Neutrophil (primary cell): ENCODE results near the gene MEN1.

Experiments used
- H3K27ac ChIP-seq: fragments of 200-600 bp; sonication (generic); 2 replicates; pipeline ENCODE4 v1.5.1; 2016; ENCODE audit warnings: mild to moderate bottlenecking, moderate library complexity
- H3K27me3 ChIP-seq: fragments of 200-600 bp; sonication (generic); 2 replicates; pipeline ENCODE4 v1.6.0; 2016; ENCODE audit warnings: mild to moderate bottlenecking
- H3K36me3 ChIP-seq: fragments of 200-600 bp; sonication (generic); 2 replicates; pipeline ENCODE4 v1.5.1; 2017
- H3K4me1 ChIP-seq, 2 experiments: fragments of 200-600 bp in 1 of 2; sonication (generic) in 1 of 2; 1 replicate in 1 of 2; 2 replicates in 1 of 2; pipeline versions ENCODE4 v1.5.1 to v1.6.1; 2013 to 2016; ENCODE audit warnings: low read depth in 1 of 2, low read length in 1 of 2, mild to moderate bottlenecking in 1 of 2, moderate library complexity in 1 of 2; ENCODE audit not compliant: control insufficient read depth in 1 of 2, insufficient read depth in 1 of 2
- H3K4me3 ChIP-seq, 2 experiments: fragments of 200-600 bp in 1 of 2; sonication (generic) in 1 of 2; 1 replicate in 1 of 2; 2 replicates in 1 of 2; pipeline ENCODE4 v1.5.1; 2013 to 2016; ENCODE audit warnings: low read depth in 1 of 2, low read length in 1 of 2, mild to moderate bottlenecking in 1 of 2, moderate library complexity in 1 of 2
- H3K9me3 ChIP-seq: fragments of 200-600 bp; sonication (generic); 2 replicates; pipeline ENCODE4 v1.5.1; 2016
- CTCF ChIP-seq: fragments of 200-600 bp; sonication (generic); IDR thresholded peaks from 2 replicates; pipeline ENCODE4 v1.5.1; 2016; ENCODE audit warnings: antibody characterized with exemption

Gene MEN1

GRCh38 chr11:64760759-64761420 is 49.5 kb downstream of the MEN1 start:
- Histone ChIP-seq H3K4me1 (no peaks in the 10 kb centered on the region), H3K27ac (peak overlapping the region; percentile 66), H3K4me3 (no peak overlapping the region), H3K27me3 (no peaks in the 10 kb centered on the region), H3K36me3 (peaks cover 65% of the 10 kb centered on the region), H3K9me3 (no peaks in the 10 kb centered on the region)
- no peak for TF ChIP-seq CTCF

DNA sequence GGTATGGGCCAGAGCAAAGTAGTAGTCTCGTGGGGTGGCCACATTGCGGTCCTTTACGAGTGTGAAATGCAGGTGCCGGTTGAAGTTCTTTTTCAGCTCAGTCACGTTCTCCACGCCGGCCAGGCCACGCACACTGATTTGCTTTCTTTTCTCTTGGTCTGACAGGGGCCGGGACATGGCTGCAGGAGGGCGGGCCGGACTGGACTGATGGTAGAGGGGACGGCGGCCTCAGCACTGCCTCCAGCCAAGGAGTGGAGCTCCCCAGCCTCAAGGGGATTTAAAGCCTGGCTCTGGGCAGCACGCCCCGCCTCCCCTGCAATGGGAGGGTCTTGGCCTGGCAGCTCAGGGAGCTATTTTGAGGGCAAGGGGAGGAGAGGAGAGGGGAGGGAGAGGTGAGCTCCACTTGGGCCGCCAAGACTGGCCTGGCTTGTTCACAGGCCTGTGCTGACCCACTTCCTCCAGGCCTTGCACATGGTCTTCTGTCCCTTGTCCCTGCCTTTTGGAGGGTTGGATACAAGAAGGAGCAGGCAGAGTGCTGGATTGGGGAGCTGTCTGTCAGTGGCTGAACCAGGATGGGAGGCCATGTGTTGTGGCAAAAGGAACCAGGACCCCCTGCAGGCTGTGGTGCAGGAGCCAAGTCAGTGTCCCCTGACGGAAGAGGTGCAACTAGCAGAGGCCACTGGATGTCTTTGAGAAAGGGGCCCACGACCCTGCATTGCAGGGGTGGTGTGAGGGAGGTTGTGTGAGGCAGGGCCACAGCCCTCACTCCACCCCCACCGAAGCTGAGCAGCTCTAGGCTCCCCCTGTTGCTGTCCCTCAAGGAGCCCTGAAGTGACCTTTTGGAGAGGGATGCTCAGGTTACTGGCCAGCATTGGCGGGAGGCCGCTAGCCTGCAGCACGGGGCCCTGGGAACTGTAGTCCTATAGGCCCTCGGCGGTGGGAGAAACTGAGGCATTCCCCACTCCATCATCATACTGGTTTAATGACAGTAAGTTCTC is 50.3 kb downstream of the MEN1 start, which contains the start of gene PYGM:
Gene PYGM, minus strand, starts transcription at position 253 of the 998 bp plus-strand sequence. Its CDS starts 76 bp downstream, at position 177.
- Histone ChIP-seq H3K27ac (peak within 1 kb of the TSS; percentile 46), H3K27me3 (no peaks in the 10 kb centered on the region), H3K9me3 (no peaks in the 10 kb centered on the region), H3K4me1 (no peaks in the 10 kb centered on the region), H3K36me3 (peaks cover 62% of the 10 kb centered on the region), H3K4me3 (no peak within 1 kb of the TSS)
- no peak for TF ChIP-seq CTCF

DNA sequence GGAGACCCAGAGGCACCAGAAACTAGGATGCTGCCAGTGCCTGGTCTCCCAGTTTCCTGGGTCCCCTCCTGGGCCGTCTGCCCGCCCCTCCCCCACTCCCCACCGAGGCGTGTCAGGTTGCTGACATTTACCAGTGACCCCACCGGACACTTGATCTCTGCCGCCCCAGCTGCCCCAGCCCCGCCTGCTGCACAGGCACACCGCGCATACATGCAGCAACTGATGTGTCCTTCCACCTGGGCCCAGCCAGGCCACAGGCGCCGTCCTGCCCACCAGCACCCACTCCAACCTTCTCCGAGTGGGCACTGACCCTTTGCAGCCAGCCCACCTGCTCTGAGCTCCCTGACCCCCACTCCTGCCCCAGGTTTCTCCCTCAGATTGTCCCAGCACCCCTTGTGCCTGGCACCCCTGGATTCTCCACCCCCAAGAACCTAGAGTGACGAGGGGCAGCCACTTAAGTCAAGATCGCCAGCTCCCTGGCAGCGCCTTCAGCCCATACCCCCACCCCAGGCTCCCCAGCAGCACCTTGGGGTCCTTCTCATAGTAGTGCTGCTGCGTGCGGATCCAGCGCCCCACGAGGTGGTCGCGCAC is 51.1 kb downstream of the MEN1 start:
- Histone ChIP-seq H3K27me3 (no peaks in the 10 kb centered on the region), H3K4me1 (no peaks in the 10 kb centered on the region), H3K36me3 (peaks cover 62% of the 10 kb centered on the region), H3K27ac (no peak overlapping the region), H3K9me3 (no peaks in the 10 kb centered on the region), H3K4me3 (no peak overlapping the region)
- TF ChIP-seq CTCF, result no peak

GRCh38 chr11:64758330-64759079 is 51.8 kb downstream of the MEN1 start:
- Histone ChIP-seq H3K4me3 (no peak overlapping the region), H3K4me1 (no peaks in the 10 kb centered on the region), H3K27ac (no peak overlapping the region), H3K27me3 (no peaks in the 10 kb centered on the region), H3K36me3 (peaks cover 62% of the 10 kb centered on the region), H3K9me3 (no peaks in the 10 kb centered on the region)
- no peak for TF ChIP-seq CTCF
